ENCODE measurements around the gene PIK3C2B. TPM values are rescaled to one million over a fixed set of nuclear protein-coding genes. Genes with fewer than 3 reads are reported as not detected.
"Not testable (repeated sequence)": the region's sequence is repeated elsewhere in the genome, so short reads cannot be mapped to it uniquely, and the experiment has no call there.

The PIK3C2B gene, protein sequence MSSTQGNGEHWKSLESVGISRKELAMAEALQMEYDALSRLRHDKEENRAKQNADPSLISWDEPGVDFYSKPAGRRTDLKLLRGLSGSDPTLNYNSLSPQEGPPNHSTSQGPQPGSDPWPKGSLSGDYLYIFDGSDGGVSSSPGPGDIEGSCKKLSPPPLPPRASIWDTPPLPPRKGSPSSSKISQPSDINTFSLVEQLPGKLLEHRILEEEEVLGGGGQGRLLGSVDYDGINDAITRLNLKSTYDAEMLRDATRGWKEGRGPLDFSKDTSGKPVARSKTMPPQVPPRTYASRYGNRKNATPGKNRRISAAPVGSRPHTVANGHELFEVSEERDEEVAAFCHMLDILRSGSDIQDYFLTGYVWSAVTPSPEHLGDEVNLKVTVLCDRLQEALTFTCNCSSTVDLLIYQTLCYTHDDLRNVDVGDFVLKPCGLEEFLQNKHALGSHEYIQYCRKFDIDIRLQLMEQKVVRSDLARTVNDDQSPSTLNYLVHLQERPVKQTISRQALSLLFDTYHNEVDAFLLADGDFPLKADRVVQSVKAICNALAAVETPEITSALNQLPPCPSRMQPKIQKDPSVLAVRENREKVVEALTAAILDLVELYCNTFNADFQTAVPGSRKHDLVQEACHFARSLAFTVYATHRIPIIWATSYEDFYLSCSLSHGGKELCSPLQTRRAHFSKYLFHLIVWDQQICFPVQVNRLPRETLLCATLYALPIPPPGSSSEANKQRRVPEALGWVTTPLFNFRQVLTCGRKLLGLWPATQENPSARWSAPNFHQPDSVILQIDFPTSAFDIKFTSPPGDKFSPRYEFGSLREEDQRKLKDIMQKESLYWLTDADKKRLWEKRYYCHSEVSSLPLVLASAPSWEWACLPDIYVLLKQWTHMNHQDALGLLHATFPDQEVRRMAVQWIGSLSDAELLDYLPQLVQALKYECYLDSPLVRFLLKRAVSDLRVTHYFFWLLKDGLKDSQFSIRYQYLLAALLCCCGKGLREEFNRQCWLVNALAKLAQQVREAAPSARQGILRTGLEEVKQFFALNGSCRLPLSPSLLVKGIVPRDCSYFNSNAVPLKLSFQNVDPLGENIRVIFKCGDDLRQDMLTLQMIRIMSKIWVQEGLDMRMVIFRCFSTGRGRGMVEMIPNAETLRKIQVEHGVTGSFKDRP (N-terminal part only)
- total RNA-seq (2014; rRNA removed; shearing (Covaris generic)), result 22.1 and 23.6 TPM in 2 replicates

DNA sequence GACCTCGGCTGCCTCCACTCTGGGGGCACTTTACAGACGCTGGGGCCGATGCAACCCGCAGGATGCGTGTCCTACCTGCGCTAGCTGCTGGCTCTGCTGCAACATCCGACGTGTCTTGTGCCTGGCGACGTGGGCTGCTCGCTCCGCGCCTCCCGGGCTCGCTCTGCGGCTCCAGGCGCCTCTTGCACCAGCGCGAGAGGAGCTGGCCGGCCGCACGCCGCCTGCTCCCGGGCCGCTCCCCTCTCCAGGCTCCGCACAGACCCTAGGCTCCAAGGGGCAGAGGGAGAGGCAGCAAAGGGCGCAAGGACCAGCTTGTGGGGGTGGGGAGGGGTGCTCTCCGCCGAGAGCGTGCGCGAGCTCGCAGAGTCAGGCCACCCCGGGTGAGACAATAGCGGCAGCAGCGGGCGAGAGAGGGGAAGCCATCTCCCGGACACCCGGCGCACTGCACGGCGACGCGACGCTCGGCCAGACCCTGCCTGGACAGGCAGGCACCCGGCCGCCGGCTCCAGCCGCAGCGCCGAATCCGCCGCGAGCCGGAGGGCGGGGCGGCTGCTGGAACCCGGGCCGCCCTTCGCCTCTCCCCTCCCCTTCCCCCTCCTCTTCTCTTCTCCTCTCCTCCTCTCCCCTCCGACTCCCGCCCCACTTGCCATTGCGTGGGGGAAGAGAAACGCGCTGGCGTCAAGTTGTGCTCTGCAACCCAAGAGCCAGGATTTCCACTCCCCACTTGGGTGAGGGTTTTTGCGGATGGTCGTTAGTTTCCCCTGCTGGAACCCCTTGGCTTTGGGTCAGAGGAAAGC is at the start of gene PIK3C2B:
Gene PIK3C2B, minus strand, starts transcription at position 525 of the 797 bp plus-strand sequence. CDS start 25,003 bp downstream, outside the sequence.
- in situ Hi-C loops (cut with HindIII; ENCODE audit: low sequenced_read_pairs), result no loop called here
- peak; percentile 89 for DNase-seq (ENCODE audit: low spot score)

DNA sequence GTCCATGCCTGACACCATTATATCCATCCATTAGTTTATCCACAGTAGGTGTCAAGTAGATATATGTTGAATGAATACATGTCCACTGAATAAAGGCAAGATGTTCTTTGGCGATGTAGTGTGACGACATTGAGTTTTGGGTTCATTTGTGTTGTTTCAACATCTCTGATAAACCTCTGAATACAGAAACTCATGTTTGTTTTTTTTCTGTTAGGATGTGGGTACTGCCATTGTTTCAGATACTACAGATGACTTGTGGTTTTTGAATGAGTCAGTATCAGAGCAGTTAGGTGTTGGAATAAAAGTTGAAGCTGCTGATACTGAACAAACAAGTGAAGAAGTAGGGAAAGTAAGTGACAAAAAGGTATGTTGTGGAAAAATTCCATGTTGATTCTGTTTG is 49.7 kb upstream of the PIK3C2B start:
- DNase-seq (ENCODE audit: low spot score), result no peak

DNA sequence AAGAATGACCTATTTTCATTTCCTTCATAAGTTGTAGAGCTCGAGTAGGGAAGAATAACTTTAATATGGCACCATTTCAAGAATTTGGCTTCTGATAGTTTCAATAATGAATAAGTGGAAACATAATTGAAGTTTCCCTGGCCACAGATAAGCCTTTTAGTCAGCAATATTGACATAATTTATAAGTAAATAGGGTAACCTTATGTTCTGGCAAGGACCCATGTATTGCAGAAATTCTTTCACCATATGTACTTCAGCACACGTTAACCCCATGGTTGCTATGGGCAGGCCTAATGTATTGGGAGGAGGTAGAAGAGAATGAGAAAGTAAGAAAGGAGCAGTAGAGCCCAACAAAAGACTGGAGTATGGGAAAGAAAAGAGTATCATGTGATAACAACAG is 47.0 kb upstream of the PIK3C2B start:
- in situ Hi-C loops (cut with HindIII; ENCODE audit: low sequenced_read_pairs), result no loop called here
- no peak for DNase-seq (ENCODE audit: low spot score)

More for the DNA sequence above, 49.7 kb upstream of the PIK3C2B start:
- in situ Hi-C loops (cut with HindIII; ENCODE audit: low sequenced_read_pairs), result no loop called here

DNA sequence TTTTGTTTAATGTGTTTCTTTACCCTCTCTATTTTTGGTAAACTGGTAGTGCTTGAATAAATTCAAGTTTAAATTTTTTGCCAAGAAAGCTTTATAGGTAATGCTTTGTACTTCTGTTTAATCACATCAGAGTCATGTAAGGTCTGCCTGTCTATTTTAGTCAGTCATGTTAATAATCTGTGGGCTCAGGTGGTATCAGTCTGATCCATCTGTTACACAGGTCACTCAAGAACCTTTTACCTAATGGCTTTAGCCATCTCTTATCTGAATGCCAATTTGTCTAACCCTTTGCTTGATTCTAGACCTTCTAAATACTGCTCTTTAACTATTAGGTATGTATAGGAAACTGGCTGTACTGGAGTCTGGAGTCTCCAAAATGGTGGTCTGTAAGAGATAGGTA is 38.2 kb upstream of the PIK3C2B start:
- DNase-seq (ENCODE audit: low spot score), result no peak
- in situ Hi-C loops (cut with HindIII; ENCODE audit: low sequenced_read_pairs), result no loop called here

DNA sequence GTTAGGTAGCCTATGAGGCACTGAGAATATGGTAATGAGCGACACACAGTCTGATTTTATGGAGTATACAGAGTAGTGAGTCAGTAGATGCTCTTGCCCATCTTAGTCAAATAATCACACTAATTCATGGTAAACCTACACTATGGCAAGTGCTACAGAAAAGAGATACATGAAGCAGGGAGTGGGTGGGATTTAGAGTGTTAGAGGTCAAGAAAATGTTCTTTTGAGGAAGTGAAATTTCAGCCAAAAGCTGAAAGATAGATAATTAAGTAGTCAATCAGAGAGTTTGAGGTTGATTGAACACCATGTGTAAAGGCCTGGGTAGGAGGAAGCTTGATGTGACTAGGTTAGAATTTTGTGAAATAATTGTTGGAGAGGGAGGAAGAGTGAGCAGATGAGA is 36.3 kb upstream of the PIK3C2B start:
- in situ Hi-C loops (cut with HindIII; ENCODE audit: low sequenced_read_pairs), result no loop called here
- no peak for DNase-seq (ENCODE audit: low spot score)

DNA sequence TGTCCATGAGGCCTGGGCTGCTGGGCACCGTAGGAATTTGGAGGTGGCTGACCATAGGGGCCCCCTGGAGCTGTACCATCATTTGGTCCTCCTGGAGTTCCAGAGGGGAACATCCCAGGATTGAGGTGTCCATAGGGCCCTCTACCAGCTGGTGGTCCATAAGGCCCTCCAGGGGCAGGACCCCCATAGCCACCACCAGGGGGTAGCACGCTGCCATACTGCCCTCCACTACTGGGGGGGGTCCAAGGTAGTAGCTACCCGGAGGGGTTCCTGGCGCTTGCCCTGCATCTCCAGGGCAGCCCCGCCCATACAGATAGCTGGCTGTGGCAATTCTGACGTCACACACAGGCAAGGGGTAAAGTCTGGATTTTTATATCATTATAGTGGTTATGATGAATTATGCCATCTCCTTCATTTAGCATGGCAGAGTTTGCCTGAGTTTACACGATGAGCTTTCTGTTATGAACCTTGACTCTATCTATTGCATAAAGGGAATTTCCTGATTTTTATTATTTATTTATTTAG is 34.8 kb upstream of the PIK3C2B start:
- in situ Hi-C loops (cut with HindIII; ENCODE audit: low sequenced_read_pairs), result no loop called here
- no peak for DNase-seq (ENCODE audit: low spot score)

DNA sequence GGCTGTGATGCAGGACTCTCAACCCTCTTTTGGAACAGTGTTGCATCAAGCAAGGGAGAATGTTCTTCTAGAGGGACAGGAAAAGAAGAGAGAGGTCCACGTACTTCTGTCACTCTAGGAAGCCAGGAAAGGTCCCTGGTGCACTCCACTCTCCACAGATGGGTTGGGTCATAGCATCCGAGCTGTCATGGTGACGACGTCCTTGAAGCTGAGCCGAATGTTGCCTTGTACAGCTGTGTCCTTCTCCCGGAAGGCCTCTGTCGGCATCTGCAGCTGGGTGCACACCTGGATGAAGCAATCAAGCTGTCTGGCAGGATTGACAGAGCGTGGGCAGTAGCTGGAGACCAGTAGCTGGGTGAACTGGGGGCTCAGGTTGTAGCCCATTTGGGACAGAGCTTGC is 34.1 kb upstream of the PIK3C2B start:
- in situ Hi-C loops (cut with HindIII; ENCODE audit: low sequenced_read_pairs), result no loop called here
- DNase-seq (ENCODE audit: low spot score), result no peak

DNA sequence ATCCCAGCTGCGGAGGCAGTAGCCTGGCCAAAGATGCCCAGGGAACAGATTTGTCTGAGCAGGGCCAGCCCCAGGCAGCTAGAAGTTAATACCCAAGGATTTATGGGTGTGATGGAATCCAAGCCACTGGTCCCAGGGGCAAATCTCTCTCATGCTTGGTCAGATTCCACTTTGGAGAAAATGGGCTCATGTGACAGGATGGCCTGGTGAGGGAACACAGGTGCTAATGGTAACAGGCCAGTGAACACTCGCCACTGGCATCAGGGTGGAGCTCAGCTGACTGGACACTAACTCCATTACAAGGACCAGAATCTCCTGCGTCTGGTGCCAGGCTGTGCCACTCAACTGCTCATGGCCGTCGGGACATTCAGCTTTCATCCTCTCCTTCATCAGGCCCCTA is 33.6 kb upstream of the PIK3C2B start:
- no peak for DNase-seq (ENCODE audit: low spot score)
- in situ Hi-C loops (cut with HindIII; ENCODE audit: low sequenced_read_pairs), result no loop called here

DNA sequence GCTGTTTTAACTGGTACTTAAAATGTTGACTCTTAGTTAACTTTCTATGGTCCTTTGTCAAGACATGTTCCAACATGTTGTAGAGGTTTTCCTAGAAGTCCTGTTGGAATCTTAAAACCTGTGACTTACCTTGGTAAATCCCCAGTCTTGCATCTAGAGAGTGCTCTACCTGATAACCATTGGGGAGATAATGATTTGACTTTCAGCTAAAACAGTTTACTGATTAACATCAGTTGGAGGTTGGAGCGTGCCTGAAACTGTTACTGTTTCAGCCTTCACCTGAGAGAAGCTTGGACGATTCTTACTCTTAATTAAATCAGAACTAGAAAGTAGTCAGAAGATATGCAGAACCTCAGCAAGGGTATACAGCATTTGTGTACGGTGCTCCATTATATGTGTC is 30.4 kb upstream of the PIK3C2B start:
- no peak for DNase-seq (ENCODE audit: low spot score)
- in situ Hi-C loops (cut with HindIII; ENCODE audit: low sequenced_read_pairs), result no loop called here

DNA sequence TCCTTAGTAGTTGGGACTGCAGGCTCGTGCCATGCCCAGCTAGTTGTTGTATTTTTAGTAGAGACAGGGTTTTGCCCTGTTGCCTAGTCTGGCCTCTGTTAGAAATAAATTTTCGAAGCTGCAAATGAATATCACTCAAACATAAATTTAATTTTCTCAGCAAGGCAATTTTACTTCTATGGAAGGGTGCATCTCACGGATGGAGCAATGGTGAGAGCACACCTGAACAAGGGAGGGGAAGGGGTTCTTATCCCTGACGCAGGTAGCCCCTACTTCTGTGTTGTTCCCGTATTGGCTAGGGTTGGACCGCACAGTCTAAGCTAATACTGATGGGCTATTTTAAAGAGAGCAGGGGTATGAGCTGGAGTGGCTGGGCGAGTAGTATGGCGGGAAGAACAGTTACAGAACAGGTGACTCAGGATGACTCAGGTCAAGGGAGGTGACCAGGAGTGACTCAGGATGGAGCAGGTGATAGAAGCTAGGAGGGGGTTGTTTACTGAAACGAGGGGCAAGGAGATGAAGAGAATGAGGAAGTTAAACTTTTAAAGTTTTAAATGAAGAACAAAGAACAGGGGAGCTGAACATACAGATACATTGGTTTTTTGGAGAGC is 29.1 kb upstream of the PIK3C2B start:
- DNase-seq (ENCODE audit: low spot score), result no peak
- in situ Hi-C loops (cut with HindIII; ENCODE audit: low sequenced_read_pairs), result no loop called here

DNA sequence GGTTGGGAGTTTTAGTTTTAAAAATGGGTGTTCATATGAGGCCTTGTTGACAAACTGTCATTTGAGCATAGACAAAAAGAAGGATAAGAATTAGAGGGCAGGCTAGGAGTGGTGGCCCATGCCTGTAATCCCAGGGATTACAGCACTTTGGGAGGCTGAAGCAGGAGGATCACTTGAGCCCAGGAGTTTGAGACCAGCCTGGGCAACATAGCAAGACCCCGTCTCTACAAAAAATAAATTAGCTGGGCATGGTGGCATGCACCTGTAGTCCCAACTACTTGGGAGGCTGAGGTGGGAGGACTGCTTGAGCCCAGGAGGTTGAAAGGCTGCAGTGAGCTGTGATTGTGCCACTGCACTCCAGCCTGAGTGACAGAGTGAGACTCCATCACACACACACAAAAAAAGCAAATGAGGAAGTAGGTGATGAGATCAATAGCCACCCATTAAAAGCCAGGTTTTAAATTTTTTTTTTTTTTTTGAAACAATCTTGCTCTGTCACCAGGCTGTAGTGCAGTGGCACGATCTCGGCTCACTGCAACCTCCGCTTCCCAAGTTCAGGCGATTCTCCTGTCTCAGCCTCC is 27.4 kb upstream of the PIK3C2B start:
- in situ Hi-C loops (cut with HindIII; ENCODE audit: low sequenced_read_pairs); DNase-seq (ENCODE audit: low spot score): not testable (repeated sequence)

DNA sequence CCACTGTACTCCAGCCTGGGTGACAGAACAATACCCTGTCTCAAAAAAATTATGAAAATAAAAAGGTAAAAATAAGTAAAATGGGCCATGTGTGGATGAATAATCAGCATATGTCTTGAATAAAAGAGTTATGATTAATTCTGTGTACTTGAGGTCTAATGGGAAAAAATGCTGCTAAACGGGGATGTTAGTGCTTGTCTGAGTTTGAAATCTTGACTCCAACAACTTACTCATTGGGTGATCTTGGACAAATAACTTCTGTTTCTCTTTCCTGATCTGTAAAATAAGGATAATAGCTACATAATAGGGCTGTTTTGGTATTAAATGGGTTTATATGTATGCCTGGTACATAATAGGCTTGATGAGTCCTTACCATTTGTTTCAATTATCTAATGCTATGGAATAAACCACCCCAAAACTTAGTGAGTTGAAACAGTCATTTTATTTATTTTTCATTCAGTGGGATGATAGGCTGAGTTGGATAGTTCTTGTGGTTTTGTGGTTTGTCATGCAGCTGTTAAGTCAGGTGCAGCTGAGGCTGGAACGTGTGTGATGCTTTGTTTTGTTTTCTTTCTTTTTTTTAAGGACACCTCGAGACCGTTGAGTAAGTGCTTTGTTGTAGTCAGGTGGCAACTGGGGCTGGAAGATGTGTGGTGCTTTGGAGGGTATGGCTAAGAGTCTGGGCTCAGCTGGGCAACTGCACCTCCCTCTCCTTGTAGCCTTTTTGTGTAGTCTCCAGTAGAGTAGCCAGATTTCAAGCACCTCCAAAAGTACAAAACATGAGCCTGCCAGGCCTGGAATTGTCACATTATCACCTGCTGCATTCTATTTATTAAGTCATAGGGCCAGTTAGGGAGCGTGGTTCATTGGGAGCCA is 26.5 kb upstream of the PIK3C2B start:
- in situ Hi-C loops (cut with HindIII; ENCODE audit: low sequenced_read_pairs), result no loop called here
- DNase-seq (ENCODE audit: low spot score), result no peak

DNA sequence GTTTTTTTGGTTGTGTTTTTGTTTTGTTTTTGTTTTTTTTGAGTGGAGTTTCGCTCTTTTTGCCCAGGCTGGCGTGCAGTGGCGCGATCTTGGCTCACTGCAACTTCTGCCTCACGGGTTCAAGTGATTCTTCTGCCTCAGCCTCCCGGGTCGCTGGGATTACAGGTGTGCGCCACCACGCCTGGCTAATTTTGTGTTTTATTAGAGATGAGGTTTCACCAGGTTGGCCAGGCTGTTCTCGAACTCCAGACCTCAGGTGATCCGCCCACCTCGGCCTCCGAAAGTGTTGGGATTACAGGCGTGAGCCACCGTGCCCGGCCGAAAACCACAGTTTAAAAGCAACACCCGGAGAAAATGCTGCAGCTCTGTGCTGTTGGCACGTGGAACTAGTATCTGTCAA is 22.8 kb upstream of the PIK3C2B start:
- DNase-seq (ENCODE audit: low spot score); in situ Hi-C loops (cut with HindIII; ENCODE audit: low sequenced_read_pairs): not testable (repeated sequence)

DNA sequence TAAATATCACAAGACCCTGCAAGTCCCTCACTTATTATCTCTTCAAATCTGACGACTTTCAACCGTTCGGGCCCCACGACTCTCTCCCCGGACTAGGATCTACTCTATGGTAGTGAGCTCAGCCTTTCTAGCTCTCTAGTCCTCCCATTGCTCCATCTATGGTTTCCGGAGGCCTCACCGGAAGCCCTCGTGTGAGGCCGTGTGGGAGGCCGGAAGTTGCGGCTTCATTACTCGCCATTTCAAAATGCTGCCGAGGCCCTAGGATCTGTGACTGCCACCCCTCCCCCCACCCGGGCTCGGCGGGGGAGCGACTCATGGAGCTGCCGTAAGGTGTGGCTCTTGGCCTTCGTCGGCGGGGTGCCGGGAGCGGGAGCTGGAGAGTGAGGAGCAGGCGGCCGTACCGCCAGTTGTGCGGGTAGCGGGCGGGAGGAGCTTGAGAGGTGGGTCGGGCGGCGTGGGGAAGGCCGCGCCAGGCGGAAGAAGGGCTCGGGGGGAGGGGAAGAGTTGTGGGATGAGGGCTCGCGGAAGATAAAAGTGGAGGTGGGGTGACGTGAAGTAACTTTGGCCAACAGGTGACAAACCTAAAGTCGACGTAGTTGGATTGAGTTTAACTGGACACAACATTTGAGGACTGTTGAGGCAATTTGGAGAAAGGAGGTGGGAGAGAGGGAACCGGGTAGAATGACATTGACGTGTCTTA is 21.7 kb upstream of the PIK3C2B start, which contains the start of gene MDM4:
Gene MDM4, plus strand, starts transcription at position 227 of the 700 bp plus-strand sequence. CDS start 9,113 bp downstream, outside the sequence.
- DNase-seq (ENCODE audit: low spot score), result peak; percentile 97
- in situ Hi-C loops (cut with HindIII; ENCODE audit: low sequenced_read_pairs), result no loop called here

DNA sequence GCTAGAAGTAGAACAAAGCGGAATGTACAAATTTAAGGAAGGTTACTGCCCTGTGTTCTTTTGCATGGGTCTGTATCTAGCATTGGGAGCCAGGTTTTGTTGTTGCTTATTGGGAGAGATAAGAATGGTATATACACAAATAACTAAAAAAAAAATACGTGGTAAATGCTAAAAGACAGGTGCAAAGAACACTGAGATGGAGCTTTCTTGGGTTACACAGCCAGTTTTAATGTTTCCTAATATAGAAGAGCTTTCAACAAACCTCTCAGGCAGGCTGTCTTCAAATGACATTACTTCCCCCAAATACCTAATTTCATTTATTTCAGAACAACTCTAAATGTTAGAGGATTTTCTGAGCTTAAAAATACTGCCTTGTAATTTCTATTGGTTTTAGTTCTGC is 20.2 kb upstream of the PIK3C2B start:
- in situ Hi-C loops (cut with HindIII; ENCODE audit: low sequenced_read_pairs), result no loop called here
- DNase-seq (ENCODE audit: low spot score), result no peak

DNA sequence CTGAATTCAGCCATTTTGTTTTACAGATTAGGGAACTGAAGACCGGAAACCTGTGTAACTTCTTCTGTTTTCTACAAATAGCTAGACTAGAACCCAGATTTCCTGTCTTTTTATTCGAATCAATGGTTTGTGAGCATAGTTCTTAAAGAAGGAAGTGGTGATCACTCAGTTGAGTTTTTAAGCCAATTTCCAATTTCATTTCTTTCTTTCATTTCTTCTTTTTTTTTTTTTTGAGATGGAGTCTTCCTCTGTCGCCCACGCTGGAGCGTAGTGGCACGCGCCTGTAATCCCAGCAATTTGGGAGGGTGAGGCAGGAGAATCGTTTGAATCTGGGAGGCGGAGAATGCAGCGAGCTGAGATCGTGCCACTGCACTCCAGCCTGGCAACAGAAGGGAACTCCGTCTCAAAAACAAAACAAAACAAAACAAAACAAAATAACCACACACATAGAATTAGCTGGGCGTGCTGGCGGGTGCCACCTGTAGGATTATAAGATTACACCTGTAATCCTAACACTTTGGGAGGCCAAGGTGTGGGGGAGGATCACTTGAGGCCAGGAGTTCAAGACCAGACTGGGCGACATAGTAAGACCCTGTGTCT is 18.6 kb upstream of the PIK3C2B start:
- in situ Hi-C loops (cut with HindIII; ENCODE audit: low sequenced_read_pairs), result no loop called here
- DNase-seq (ENCODE audit: low spot score), result no peak

Data from G401 (cell line).